H4 (cell line): ENCODE results near the gene ADAMTS16. TPM values are rescaled to one million over a fixed set of nuclear protein-coding genes. Genes with fewer than 3 reads are reported as not detected.
A peak's percentile ranks its signal among the peaks of the same experiment; 100 is the strongest.
"Not testable (repeated sequence)": the region's sequence is repeated elsewhere in the genome, so short reads cannot be mapped to it uniquely, and the experiment has no call there.

Source experiments
- DNase-seq: peaks from one replicate; pipeline ENCODE4 v3.0.0-alpha.2; 2015; ENCODE audit warnings: low spot score
- total RNA-seq: library from RNA; depleted of rRNA; stranded (reverse); fragments of >200 nt; shearing (Covaris generic); gene quantifications from 2 replicates; pipeline ENCODE4 v1.2.3, GENCODE V29; 2014; rRNA removed

The ADAMTS16 gene, protein sequence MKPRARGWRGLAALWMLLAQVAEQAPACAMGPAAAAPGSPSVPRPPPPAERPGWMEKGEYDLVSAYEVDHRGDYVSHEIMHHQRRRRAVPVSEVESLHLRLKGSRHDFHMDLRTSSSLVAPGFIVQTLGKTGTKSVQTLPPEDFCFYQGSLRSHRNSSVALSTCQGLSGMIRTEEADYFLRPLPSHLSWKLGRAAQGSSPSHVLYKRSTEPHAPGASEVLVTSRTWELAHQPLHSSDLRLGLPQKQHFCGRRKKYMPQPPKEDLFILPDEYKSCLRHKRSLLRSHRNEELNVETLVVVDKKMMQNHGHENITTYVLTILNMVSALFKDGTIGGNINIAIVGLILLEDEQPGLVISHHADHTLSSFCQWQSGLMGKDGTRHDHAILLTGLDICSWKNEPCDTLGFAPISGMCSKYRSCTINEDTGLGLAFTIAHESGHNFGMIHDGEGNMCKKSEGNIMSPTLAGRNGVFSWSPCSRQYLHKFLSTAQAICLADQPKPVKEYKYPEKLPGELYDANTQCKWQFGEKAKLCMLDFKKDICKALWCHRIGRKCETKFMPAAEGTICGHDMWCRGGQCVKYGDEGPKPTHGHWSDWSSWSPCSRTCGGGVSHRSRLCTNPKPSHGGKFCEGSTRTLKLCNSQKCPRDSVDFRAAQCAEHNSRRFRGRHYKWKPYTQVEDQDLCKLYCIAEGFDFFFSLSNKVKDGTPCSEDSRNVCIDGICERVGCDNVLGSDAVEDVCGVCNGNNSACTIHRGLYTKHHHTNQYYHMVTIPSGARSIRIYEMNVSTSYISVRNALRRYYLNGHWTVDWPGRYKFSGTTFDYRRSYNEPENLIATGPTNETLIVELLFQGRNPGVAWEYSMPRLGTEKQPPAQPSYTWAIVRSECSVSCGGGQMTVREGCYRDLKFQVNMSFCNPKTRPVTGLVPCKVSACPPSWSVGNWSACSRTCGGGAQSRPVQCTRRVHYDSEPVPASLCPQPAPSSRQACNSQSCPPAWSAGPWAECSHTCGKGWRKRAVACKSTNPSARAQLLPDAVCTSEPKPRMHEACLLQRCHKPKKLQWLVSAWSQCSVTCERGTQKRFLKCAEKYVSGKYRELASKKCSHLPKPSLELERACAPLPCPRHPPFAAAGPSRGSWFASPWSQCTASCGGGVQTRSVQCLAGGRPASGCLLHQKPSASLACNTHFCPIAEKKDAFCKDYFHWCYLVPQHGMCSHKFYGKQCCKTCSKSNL
- total RNA-seq = 1.3 and 1.7 TPM in 2 replicates

DNA sequence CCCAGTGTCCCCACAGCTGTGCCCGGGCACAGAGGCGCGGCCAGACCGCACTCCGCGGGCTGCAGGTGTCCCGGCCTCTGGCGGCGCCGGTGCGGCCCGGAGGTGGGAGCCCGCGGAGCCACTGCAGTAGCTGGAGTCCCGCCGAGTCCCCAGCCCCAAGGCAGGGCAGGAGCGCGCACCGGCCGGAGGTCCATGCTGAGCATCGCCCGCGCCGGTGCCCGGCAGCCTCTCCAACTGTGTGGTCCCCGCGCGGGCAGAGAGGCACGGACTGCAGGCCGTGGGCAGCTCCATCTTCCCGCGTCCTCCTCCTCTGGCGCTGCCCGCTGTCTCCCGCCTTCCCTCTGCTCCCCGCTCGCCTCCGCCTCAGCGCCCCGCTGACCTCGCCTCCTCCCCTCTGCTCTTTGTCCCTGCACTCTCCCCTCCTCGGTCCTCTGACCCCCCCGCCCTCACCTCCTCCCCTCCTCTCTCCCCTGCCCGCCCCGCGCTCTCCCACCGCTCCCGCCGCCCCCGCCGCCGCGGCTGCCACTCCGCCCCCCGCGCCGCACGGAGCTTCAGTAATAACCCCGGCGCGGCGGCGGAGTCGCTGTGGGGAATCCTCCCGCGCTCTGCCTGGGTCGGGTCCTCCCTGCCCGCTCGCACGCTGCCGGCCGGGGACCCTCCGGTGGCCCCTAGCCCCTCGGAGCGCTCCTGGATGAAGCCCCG is at the start of gene ADAMTS16:
Gene ADAMTS16, plus strand, starts transcription at position 554 of the 702 bp plus-strand sequence. Its CDS starts 138 bp downstream, at position 692.
- DNase-seq = no peak

DNA sequence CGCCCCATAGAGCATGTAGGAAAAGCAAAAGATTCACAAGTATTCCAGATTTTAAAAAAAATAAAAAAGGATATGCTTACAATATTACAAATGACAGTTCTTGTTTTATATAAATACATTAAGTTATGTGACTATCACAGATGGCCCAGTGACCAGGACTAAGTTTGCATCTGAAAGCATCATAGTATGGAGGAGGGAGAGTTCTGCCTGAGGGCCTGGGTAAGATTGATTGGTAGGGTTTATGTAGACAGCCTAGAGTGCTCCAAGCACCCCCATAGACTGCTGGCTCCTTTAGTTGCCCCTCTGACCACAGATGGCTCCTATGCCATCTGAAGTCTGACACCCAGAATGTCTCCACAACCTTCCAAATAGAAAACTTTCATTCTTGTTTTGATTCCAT is 48.0 kb upstream of the ADAMTS16 start:
- DNase-seq = no peak

DNA sequence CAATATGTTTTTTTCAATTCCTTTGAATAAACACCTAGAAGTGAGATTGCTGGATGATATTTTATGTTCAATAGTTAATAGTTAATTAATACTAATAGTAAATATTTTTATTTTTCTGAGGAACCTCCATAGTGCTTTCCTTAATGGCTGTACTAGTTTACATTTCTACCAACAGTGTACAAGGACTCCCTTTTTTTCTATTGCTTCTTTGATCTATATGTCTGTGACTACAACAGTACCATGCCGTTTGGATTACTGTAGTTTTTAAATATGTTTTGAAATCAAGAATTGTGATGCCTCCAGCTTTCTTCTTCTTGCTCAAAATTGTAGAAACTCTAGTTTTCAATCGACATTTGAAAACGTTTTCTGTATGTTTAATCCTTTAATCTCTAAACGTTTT is 39.5 kb upstream of the ADAMTS16 start:
- DNase-seq = no peak

DNA sequence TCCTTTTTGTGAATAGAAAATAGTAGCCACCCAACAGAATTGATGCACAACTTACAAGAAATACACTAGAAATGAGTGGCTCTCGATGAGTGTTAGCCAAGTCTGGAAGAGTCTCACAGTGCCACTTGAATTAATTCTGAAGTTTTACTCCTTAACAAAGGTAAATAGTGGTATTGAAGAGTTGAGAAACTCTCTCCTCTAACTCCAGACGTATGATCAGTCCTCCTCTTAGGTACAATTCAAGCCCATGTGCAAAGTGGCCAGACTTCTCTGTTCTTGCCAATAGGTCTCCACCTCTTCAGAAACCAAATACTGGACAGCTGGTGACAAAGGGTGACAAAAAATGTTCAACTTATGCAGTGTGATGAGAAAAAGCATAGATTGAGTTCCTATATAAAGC is 38.5 kb upstream of the ADAMTS16 start:
- no peak for DNase-seq

DNA sequence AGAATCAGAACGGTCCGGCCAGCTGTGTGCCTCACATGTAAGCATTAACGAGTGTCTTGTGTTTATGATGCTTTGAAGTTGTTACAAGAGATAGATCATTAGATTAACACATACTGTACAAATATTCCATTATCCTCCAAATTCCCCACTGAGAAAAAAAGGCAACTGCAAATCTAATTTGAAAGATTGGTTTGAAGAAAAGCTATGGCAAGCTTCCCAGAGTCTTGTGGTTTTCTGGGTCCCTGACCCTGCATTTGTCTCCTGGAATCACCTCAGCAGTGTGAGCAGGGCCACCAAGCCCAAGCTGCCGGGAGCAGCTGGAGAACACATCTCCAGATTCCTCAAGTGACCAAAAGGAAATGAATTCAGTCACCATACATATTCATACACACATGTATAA is 36.9 kb upstream of the ADAMTS16 start:
- peak; percentile 40 for DNase-seq

DNA sequence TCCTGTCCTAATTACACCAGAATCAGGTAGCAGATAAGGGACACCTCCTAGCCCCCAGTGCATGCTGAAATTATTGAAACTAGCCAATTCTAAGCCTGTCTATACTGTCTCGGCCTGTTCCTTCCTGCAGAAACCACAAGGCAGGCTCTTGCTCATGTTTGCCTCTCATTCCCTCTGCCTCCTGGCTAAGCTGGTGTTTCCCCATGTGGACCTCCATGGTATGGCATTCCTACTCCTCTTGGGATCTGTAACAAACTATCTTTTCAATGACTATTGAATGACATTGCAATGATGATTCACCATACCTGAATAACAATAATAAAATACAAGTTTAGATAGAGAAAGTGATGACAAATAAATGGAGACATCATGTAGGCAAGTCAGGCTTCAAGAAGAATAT is 35.6 kb upstream of the ADAMTS16 start:
- no peak for DNase-seq

DNA sequence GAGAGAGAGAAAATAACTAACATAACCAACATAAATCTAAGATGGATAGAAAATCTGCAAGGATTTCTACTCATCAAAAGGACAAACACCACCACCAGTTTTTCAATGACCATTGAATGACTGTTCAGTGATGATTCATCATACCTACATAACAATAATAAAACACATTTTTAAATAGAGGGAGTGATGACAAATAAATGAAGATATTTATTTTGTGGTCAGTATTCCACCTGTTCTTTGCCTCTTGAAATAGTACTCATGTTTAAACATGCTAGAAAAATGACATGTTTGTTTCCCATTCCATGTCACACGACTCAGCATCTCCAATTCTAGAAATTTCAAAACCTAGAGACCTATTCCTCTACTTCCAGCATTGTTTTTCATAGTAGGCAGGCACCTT is 34.6 kb upstream of the ADAMTS16 start:
- no peak for DNase-seq

DNA sequence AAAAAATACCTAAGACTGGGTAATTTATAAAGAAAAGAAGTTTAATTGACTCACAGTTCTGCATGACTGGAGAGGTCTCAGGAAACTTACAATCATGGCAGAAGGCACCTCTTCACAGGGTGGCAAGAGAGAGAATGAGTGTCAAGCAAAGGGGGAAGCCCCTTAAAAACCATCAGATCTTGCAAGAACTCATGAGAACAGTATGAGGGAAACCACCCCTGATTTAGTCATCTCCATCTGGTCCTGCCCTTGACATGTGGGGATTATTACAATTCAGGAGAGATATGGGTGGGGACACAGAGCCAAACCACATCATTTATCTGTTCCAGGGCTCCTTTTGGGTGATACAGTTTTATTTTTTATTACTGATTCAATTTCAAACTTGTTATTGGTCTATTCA is 23.2 kb upstream of the ADAMTS16 start:
- no peak for DNase-seq

DNA sequence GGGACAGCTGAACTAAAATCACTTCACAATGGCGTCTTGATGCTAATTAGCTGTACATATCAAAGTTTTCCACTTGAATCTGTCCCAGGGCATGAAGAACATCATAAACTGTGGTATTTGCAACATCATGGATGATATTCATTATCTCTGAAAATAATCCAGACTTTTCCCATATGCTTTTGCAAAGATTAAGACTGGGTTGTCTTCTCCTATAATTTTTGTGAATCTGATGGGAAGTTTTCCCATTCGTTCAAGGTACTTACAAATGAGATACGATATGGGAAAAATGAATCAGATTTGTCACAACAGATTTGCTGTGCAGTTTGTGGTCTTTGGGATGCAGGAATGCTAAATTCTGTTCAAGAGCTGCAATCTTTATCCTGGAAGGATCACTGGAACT is 17.4 kb upstream of the ADAMTS16 start:
- DNase-seq = no peak

DNA sequence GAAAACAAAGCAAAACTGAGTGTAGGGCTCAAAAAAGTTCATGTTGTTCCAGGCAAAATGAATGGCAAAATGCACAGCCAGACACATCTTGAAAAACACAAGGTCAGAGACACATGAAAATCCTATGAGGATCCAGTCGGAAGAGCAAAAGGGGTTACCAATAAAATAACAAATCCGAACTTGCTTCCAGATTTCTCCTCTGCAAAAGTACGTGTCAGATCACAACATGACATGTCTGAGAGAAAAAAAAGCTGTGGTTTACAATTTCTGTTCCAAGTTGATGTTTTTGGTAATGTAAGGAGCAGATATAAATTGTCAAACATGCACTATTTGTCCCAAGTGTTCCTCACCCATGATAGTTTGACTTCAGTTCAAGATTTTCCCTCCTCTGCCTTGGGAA is 15.9 kb upstream of the ADAMTS16 start:
- DNase-seq = no peak

DNA sequence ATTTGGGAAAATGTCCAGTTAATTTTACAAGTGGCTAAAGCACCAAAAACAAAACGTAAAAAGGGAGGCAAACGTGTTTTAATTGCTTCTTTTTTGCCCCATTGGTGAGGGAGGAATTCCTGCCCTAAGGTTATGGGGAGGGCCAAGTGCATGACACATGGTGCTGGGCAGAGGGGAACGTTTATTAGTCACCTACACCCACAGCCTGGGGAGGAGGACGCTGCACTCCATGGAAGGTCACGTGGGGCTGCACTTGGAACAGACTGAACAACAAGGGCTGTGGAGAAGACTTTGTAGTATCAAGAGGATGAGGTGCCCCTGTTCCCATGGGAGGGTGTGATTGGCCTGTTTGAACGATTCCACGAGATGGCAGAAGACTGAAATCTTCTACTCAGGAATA is 13.7 kb upstream of the ADAMTS16 start:
- peak; percentile 76 for DNase-seq

DNA sequence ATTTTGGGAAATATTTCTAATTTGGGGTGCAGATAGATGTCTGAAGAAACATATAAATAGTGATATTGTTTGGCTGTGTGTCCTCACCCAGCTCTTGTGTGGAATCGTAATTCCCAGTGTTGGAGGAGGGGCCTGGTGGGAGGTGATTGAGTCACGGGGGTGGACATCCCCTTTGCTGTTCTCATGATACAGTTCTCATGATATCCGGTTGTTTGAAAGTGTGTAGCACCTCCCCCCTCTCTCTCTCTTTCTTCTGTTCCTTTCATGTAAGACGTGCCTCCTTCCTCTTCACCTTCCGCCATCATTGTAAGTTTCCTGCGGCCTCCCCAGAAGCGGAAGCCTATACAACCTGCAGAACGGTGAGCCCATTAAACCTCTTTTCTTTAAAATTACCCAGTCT is 11.4 kb upstream of the ADAMTS16 start:
- no peak for DNase-seq

DNA sequence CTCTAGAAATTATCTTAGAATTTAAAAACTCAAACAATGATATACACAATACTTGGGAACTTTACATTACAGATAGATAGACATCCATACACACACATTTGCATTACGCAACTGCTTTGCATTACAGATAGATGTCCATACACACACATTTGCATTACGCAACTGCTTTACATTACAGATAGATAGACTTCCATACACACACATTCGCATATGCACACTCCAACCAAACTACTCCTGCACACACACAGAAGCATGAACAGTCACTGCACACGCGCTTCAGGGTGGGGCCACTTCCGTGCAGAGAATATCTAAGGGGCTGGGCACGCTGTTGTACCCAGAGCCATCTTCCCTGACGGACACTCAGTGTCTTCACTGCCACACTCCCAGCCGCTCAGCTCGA is 7.9 kb upstream of the ADAMTS16 start:
- no peak for DNase-seq

DNA sequence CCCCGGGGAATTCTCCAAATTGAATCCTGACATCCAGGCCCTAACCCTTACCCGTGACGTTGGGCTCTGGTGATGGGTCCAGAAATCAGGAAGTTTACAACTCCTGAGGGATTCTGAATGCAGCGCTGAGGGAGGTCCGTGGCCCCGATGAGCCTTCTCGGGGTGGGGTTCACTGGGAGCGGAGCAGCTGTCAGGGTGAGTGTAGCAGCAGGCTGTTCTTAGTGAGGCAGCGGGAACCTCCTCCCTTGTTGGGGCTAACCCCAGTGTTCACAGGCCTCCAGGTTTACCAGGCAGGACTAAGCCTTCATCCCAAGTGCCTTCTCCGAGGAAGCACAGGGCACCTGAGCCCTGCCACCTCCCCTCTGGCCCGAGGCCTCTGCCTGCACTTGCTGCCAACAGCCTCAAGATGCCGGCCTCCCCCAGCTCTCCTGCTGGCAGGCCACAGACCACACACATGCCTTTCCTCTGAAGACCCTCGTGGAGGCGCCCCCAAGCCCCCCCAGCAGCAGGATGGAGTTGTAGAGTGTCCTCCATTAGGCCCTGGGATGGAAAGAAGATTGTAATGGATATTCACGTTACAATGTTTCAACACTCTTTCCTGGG is 7.3 kb upstream of the ADAMTS16 start:
- DNase-seq = no peak

DNA sequence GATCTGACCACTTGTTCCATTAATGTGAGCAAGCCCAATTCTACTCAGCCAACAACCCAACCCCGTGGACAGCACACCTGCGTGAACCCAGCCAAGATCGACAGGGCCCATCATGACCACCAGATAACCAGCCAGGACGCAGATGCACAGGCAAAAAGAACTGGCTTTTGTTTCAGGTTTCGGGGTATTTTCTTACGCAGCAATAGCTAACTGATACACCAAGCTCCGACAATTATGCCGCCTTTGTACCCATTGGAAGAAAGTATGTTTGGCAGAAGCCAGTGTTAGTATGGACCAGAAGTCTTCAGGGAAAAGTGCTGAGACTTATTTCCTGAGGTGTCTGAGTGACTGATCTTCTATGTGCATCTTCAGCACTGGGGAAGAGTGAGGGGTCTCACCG is 6.0 kb upstream of the ADAMTS16 start:
- DNase-seq = no peak

DNA sequence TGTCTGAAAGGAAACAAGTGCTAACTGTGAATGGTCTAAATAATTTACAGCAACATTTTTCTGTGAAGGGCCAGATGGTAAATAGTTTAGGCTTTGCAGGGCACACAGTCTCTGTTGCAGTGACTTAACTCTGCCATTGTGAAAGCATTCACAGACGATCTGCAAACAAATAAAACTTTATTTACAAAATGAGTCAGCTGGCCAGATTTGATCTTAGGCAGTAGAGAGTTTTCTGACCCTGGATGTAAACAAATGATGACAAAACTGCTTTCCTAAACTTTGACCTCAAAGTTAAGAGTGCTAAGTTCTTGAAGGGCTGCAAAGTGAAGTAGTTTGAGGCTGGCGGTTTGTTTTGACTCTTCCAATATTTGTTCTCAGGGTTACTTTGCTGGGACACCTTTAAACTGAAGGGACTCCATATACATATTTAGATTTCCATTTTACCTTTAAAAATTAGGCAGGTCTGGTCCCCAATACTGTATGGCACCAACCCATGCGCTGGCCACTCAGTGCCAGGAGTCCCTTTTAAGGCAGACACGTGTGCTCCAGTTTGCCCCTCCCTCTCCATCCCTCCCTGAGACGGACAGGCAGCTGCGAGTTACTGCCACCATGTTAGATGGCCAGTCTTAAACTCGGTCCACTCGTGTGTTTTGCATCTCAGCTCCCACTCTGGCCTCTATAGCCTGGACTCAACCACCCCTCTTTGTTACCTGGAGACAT is 4.0 kb upstream of the ADAMTS16 start:
- peak; percentile 50 for DNase-seq

DNA sequence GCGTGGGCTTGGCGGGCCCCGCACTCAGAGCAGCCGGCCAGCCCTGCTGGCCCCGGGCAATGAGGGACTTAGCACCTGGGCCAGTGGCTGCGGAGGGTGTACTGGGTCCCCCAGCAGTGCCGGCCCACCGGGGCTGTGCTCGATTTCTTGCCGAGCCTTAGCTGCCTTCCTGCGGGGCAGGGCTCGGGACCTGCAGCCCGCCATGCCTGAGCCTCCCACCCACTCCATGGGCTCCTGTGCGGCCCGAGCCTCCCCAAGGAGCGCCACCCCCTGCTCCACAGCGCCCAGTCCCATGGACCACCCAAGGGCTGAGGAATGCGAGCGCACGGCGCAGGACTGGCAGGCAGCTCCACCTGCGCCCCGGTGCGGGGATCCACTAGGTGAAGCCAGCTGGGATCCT is 2.3 kb upstream of the ADAMTS16 start:
- DNase-seq = not testable (repeated sequence)

DNA sequence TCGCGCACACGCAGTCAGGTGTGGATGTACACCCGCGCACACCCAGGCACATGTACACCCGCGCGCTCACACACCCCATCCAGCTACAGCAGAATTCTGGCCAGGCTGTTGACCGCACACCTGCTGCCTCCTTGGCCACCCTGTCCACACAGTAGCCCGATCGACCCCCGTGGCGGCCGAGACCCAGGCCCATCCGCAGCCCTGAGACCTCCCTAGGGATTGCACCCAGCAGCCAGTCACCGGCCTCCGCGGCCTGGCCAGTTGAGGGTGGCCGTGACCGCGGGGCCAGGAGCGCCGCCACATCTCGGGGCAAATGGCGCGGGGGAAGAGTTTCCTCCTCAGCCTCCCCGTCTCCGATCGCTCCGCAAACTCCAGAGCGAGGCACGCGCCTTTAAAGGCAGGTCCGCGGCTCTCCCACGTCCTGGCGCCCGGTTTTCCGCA is 774 bp upstream of the ADAMTS16 start:
- DNase-seq = no peak

DNA sequence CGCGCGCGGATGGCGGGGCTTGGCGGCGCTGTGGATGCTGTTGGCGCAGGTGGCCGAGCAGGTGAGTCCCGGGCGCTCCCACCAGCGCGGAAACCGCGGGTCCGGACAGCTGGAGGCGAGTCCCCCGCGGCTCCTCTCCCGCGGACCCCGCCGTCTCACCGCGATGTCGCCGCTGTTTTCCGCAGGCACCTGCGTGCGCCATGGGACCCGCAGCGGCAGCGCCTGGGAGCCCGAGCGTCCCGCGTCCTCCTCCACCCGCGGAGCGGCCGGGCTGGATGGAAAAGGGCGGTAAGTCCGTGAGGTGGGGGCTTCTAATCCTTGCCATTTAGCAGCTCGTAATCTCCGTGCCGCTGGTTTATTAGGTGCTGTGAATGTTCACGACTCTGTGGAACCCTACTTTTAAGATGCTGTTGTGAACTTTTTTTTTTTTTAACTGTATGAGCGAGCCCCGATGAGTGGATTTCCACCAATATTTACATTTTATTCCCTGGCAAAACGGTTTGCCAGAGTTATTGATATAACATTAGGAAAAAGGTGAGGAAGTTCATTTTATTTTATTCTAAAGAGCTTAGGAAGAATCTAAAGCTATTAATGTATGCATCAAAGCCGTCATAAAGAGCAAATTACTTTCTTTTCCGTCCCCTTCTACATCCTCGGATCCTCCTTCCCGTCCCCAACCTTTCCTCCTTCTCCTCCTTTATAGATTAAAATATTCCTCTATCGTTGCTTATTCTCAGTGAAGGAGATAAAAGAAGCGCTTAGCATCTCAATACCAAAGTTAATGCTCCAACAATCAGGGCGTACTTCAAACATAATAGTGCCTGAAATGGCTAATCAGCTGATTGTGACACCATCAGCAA is 579 bp downstream of the ADAMTS16 start:
- no peak for DNase-seq

DNA sequence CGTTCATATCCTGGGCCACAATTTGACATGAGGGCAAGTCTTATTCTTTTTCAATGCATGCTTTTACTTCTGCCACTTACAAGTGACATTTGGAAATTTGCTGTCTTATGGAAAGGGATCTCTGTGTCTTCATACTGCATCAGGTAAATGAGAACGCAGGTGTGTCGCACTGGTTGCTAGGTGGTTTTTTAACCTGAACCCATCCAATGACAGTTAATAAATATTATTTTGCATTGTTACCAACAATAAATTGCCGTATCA is 1.1 kb downstream of the ADAMTS16 start:
- no peak for DNase-seq
